NCI-H2081 treated with DMSO at 0.1 percent for 48 hours (cell line): ENCODE measurements around the gene MRPL51.
"Not testable (repeated sequence)": the region's sequence is repeated elsewhere in the genome, so short reads cannot be mapped to it uniquely, and the experiment has no call there.

ENCODE experiments used
- DNase-seq: peaks from one replicate; lab custom pipeline; 2025; lab: John Stamatoyannopoulos, UW

Gene MRPL51

DNA sequence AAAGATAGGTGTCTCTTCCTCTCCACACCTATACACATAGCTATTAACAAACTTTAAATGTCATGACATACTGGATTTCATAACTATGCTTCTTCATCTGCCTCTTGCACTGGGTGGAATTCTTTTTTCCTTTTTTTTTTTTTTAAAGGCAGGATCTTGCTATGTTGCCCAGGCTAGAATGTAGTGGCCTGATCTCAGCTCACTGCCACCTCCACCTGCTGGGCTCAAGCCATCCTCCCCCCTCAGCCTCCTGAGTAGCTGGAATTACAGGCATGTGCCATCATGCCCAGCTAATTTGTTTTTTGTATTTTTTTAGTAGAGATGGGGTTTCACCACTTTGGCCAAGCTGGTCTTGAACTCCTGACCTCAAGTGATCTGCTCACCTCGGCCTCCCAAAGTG, 4.8 kb downstream of the MRPL51 start:
- no peak for DNase-seq

DNA sequence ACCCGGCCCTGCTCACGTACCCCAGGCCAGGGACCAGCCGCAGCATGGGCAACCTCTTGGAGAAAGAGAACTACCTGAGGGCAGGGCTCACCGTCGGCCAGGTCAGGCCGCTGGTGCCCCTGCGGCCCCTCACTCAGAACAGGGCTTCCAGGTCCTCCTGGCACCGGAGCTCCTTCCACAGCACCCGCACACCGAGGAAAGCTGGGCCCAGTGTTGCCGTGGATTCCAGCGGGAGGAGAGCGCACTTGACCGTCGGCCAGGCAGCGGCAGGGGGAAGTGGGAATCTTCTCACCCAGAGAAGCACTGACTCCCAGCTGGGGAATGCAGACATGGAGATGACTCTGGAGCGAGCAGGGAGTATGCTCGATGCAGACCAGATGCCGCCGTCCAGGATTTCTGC, 14.6 kb downstream of the MRPL51 start:
- no peak for DNase-seq

DNA sequence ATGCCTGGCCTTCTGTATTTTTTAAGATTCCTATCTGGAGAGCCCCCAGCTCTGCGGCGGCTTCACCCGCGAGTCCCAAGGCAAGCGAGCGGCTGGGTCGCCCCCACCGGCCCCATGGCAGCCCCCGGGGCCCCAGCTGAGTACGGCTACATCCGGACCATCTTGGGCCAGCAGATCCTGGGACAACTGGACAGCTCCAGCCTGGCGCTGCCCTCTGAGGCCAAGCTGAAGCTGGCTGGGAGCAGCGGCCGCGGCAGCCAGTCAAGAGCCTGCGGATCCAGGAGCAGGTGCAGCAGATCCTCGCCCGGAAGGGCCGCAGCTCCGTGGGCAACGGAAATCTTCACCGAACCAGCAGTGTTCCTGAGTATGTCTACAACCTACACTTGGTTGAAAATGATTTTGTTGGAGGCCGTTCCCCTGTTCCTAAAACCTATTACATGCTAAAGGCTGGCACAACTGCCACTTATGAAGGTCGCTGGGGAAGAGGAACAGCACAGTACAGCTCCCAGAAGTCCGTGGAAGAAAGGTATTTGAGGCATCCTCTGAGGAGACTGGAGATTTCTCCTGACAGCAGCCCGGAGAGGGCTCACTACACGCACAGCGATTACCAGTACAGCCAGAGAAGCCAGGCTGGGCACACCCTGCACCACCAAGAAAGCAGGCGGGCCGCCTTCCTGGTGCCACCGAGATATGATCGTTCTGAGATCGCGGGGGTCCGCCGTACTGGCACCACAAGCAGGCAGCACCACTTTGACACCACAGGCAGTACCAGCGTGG, 15.3 kb downstream of the MRPL51 start:
- DNase-seq = not testable (repeated sequence)

DNA sequence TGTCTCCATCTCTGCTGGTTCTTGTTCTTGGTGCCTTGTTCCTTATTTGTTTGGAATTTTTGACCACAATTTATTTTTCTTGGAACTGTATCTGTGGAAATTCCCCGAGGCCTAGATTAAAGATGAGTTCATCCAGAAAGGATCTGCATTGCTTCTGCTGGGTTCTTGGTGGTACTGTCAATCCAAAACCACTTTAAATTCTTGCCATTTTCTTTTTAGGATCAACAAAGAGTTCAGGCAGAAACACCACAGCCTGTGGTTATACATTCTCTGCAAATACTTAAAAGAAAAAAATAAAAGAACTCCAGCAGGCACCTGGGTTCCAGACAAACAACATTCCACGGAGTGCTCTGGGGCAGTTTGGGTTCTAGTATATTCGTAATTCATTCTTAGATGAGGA, 16.6 kb downstream of the MRPL51 start:
- DNase-seq = no peak

DNA sequence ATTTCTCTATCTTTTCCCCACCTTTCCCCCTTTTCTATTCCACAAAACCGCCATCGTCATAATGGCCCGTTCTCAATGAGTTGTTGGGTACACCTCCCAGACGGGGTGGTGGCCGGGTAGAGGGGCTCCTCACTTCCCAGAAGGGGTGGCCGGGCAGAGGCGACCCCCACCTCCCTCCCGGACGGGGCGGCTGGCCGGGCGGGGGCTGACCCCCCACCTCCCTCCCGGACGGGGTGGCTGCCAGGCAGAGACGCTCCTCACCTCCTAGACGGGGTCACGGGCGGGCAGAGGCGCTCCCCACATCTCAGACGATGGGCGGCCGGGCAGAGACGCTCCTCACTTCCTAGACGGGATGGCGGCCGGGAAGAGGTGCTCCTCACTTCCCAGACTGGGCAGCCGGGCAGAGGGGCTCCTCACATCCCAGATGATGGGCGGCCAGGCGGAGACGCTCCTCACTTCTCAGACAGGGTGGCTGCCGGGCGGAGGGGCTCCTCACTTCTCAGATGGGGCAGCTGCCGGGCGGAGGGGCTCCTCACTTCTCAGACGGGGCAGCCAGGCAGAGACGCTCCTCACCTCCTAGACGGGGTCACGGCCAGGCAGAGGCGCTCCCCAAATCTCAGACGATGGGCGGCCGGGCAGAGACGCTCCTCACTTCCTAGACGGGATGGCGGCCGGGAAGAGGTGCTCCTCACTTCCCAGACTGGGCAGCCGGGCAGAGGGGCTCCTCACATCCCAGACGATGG, 17.7 kb downstream of the MRPL51 start:
- DNase-seq = not testable (repeated sequence)

DNA sequence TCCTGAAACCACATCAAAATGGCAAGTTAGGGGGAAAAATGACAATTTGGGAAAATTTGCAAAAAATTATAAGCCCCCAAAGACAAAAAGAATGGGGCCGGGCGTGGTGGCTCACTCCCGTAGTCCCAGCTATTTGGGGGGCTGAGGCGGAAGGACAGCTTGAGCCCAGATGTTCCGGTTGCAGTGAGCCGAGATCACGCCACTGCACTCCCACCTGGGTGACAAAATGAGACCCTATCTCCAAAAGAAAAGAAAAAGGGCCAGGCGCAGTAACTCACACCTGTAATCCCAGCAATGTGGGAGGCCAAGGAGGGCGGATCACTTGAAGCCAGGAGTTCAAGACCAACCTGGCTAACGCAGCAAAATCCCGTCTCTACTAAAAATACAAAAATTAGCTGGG, 20.6 kb downstream of the MRPL51 start:
- DNase-seq = no peak

DNA sequence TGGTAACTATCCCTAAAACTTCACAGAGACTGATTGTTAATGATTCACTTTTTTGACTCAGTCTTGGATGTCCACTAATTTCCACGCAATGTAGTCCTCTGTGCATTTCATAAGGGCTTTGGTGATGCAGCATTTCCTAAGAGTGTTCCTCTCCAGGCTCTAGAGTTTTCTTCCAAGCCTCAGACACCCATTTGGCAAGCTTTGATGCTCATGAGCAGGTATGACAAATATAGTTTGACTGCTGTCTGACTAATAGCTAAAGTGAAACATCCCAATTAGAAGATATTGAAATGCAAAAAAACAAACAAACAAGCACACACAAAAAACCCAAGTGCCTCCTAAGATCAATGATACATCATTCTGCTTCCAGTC, 21.1 kb downstream of the MRPL51 start:
- DNase-seq = no peak

DNA sequence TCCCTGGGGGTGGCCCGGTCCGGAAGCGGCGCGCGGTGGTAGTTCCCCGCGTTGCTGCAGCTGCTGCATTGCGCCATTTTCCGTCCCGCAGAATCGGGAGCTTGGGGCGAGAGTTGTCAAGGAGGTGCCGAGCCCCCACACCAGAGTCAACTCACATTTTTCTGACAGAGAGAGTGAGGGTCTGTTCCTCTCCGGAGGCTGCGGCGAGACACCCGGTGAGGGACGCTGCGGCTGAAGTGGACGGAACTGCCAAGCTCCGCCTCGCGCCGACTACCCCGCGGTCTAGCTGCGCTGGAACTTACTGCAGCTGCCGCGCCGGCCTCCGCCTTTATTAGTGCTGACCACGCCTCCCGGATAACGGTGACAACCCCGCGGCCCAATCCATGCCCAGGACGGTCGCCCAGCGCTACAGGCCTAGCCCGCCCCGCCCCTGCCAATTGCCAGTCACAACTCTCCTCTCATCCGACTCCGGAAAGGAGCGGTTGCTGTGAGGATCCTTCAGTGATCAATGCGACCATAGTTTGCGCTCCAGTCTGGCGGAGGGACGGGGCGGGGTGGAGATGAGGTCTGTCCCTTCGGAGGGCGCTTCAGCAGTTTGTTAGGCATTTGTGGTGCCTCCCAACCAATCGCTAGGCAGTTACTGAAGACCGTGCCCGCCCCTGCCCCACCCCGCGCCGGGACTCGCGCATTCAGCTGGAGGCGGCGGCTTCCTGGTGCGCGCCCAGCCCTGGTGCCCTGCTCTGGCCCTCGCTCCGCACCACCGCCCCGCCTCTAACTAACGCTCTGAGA, 22.5 kb downstream of the MRPL51 start, which contains the start of gene VAMP1:
Gene VAMP1 (minus strand): TSS at position 303 of the 789 bp plus-strand sequence. CDS start 146 bp downstream, at position 157.
- peak; percentile 85 for DNase-seq

DNA sequence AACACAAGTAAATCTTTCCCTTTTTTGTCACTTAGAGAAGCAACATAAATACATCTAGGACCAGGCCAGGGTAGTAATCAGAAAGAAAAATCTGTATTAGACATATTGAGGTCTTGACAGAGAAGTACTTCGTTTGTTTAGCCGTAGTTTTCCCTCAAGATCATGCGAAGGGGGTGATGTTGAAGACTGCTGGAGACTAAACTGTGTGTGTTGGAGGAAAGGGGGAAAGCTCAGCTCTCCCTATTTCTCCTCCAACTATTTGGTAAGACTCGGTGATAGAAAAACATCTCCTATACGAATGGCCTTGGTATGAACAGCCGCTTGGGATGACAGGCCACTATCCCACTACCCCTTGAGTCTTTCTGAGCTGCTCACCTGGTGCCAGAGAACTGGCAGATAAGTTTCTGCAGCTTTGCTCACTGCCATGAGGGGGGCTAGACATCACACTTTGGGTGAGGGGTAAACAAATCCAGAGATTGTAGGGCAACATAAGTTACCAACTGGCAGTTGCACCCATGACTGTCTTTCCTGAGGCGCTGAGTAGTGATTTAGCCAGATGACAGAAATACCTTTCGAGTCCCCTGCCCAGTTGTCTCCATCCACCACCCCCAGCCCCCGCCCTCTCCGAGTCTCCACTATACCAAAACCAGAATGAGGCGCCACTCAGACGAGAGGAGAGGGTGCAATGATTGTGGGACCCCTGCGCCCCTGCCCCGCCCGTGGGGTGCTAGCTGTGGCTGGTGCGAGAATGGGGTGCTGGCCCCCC, 23.3 kb downstream of the MRPL51 start:
- DNase-seq = no peak

DNA sequence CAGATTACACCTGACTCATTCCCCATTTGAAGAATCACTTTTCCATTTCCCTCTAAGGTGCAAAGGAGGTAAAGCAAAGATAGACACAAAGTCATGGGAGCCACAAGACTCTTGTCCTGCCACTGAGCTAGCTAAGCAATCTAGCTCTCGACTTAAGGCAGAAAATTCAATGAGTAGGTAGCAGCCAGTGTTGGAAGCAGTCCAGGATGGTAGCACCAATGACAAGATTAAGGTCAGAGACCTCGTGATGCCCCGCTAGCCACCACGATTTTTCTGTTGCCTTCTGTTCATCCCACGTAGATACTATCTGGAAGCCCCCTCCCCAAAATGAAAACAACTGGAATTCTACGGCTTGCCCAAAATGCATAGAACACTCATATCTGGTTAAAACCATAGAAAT, 24.0 kb downstream of the MRPL51 start:
- DNase-seq = no peak

DNA sequence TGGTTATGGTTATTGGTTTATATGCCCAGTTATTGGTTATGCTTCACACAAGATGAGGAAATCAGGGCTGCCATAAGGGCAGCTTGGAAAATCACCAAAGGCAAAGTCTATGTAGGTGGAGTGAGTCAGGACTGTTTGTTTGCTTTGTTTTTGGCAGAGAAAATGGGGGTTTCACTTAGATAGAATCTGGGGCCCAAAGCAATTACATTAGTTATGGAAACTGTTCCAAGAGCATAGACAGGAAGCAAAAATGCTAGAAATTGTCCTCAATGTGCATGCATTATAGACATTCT, 24.8 kb downstream of the MRPL51 start:
- DNase-seq = no peak

DNA sequence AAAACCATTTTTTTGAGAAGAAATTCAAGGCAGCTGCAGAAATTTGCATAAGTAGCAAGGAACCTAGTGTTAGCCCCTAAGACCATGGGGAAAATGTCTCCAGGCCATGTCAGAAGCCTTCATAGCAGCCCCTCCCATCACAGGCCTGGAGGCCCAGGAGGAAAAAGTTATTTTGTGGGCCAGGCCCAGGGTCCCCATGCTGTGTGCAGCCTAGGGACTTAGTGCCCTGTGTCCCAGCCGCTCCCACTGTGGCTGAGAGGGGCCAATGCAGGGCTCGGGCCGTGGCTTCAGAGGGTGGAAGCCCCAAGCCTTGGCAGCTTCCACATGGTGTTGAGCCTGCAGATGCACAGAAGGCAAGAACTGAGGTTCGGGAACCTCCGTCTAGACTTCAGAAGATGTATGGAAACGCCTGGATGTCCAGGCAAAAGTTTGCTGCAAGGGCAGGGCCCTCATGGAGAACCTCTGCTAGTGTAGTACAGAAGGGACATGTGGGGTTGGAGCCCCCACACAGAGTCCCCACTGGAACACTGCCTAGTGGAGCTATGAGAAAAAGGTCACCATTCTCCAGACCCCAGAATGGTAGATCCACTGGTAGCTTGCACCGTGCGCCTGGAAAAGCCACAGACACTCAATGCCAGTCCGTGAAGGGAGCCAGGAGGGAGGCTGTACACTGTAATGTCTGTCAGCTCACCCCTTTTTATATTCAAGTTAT, 25.3 kb downstream of the MRPL51 start:
- not testable (repeated sequence) for DNase-seq

DNA sequence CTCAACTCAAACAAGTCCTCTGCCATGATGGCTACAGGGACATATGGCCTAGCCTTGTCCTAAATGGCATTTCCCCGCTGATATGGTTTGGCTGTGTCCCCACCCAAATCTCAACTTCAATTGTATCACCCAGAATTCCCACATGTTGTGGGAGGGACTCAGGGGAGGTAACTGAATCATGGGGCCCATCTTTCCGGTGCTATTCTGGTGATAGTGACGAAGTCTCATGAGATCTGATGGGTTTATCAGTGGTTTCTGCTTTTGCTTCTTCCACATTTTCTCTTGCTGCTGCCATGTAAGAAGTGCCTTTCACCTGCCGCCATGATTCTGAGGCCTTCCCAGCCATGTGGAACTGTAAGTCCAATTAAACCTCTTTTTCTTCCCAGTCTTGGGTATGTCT, 26.3 kb downstream of the MRPL51 start:
- DNase-seq = not testable (repeated sequence)

DNA sequence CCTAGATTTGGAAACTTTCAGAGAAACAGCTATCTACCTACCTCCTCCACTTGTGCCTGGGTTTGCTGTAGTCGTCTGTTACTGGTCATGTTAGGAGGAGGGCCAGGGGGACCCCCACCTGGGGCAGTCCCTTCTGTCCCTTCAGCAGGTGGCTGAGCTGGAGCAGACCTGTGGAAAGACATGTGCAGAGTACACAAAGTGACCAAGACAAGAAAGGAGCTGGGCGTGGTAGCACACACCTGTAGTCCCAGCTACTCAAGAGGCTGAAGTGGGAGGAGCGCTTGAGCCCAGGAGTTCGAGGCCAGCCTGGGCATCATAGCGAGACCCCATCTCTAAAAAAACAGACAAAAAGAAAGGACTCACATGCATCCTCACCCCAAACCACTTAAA, 26.9 kb downstream of the MRPL51 start:
- no peak for DNase-seq

DNA sequence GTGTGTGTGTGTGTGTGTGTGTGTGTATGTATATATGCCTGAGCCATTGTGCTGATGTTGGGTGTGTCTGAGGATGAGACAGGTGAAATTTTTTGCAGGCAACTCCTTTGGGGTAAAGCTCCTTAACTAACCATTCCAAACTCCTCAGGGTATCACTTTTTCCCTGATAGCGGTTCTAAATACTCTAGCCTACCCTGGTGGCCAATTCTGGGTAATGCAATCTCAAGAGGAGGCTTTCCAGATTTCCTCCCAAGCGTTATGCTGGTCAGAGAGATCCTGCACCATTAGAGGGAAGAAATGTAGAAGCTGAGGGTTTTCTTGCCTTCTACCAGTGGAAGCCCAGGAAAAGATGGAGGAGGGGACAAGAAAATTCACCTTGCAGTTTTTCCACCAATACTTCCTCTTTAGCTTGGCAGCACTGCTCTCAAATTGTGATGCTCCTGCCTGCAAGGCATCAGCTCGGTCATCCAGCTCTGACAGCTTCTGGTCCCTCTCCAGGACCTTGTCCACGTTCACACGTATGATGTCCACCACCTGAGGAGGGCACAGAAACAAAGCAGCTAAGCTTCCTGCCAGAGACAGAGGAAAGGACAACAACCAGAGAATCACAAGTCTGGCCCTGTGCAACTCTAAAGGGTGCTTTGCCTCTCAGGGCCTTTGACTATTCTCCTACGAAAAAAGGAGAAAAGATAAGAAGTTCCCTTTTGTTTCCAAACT, 27.4 kb downstream of the MRPL51 start:
- peak; percentile 9 for DNase-seq

DNA sequence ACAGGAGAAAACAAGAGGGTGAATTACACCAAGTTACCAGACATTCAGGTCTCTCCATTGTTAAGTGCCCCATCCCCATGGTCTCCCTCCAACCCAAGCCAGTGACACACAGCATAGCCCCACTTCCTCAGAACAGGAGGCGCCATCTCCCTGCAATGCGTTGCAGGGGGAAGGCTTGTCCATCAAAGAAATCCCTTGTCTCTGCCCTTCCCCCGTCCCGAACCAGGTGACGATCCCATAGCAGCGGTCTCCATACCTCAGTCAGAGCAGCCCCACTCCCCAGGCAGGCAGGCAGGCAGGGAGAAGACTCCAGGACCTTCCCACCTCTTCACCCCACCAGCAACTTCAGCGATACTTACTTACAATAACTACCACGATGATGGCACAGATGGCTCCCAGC, 28.5 kb downstream of the MRPL51 start:
- no peak for DNase-seq

DNA sequence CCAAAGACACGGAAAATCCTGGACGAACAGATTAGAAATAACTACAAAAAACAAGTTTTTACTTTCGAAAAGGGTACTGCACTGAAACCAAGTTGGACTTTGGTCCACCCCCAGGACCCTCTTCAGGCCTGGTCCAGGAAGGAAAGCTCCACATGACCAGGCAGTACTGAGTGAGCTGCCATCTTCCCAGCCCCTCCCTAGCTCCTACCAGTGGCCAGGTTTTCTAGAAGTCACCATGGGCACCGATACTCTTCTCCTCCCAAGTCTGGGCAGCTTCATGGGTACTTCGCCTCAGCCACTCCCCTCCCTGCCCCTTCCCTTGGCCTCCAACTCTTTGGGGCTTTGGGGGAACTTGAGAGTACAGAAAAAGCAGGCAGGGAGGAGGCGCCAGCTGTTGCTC, 29.2 kb downstream of the MRPL51 start:
- no peak for DNase-seq

DNA sequence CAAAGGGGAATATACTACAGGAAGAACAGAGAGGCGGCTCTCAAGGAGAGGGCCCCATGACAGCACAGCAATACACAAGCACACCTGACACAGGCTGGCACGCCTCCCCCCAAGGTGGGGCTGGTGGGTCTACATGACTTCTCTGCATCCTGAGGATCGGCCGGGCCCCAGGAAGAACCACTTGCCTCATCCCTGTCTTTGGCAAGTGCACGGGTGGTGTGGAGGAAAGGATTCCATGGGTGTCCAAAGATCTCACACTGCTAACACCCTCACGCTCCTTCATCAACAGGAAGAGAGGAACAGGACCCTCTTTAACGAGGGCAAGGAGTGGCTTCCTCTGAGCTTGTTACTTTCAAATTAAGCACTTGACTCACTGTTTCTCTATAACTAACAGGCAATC, 29.8 kb downstream of the MRPL51 start:
- no peak for DNase-seq

DNA sequence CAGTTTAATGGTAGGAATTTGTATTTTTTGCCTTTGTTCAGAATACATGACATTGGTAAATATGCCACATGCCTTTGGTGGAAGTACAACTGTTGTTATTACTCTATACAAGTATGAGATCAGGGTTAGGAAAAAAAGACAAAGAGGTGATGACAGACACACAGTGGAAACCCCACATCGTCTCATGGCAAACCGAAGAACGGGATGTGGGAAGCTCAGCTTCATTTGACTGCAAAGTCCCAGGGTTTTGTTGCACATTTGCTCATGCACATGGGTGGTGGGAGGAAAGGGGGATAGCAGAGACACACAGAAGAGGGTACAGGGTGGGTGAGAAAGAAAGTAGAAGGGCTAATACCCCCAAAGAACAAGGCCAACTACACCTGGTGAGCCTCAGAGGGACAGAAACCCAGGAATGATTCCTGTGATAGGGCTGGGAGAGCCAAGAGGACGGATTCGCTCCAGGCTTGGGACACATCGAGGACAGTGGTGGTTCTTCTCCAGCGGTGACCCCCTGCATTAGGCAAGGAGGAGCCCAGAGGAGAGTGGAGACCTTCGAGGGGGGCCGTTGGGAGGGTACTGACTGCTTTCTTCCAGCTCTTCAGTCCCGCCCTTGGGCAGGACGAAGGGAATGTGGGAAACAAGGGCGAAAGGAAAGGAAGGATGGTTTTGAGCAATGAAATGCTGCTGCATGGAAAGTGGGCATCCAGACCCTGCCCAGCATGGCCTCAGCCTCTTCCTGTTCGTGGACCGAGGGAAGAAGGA, 30.6 kb downstream of the MRPL51 start:
- no peak for DNase-seq
